Panc1 (cell line): ENCODE results near the gene DENND1B. TPM values are rescaled to one million over a fixed set of nuclear protein-coding genes. Genes with fewer than 3 reads are reported as not detected.

Experiments used
- ATAC-seq: fragments of 200-7000 bp; cut with Tn5 transposase; 2 replicates; pipeline ENCODE4 v1.9.1; 2020; ENCODE audit warnings: mild to moderate bottlenecking, moderate library complexity
- BruUV-seq: library from RNA; stranded (reverse); fragments of 400-500 nt; replicated peaks from 2 replicates; lab custom pipeline; 2021; lab: Mats Ljungman, UMichigan
- CTCF ChIA-PET: fragments of 300-600 bp; sonication (Branson Sonifier 250); formaldehyde crosslinking; loops from one replicate; lab custom pipeline; 2022; ENCODE audit warnings: antibody characterized with exemption; lab: Charles Lee
- POLR2A ChIA-PET: fragments of 300-600 bp; sonication (Branson Sonifier 250); formaldehyde crosslinking; loops from one replicate; lab custom pipeline; 2022; ENCODE audit warnings: antibody characterized with exemption; lab: Charles Lee
- DNase-seq: peaks from one replicate; pipeline ENCODE4 v3.0.0-alpha.2; 2010; ENCODE audit warnings: low read depth, low spot score
- H3K27ac ChIP-seq: 2 replicates; pipeline ENCODE4 v1.5.1; 2011; ENCODE audit warnings: mild to moderate bottlenecking, low read length, inconsistent platforms
- H3K27me3 ChIP-seq: fragments of 200-500 bp; sonication (Bioruptor generic); 2 replicates; pipeline ENCODE4 v1.6.0; 2014; ENCODE audit warnings: low read length, inconsistent platforms; ENCODE audit not compliant: control insufficient read depth, insufficient read depth
- H3K36me3 ChIP-seq: fragments of 200-500 bp; sonication (Bioruptor generic); 2 replicates; pipeline ENCODE4 v1.5.1; 2014; ENCODE audit warnings: inconsistent platforms, mild to moderate bottlenecking, low read length, moderate library complexity; ENCODE audit not compliant: control insufficient read depth, insufficient read depth
- H3K4me1 ChIP-seq: 2 replicates; pipeline ENCODE4 v1.5.1; 2011; ENCODE audit warnings: inconsistent platforms, mild to moderate bottlenecking, low read length, moderate library complexity; ENCODE audit not compliant: control insufficient read depth, insufficient read depth
- H3K4me3 ChIP-seq, 2 experiments: 2 replicates each; pipeline ENCODE4 v1.5.1; 2011 to 2012; ENCODE audit warnings: low read depth in 2 of 2, low read length in 2 of 2, mild to moderate bottlenecking in 2 of 2, inconsistent platforms in 1 of 2, moderate library complexity in 1 of 2
- H3K9me3 ChIP-seq: fragments of 200-500 bp; sonication (Bioruptor generic); 2 replicates; pipeline ENCODE4 v1.5.1; 2014; ENCODE audit warnings: low read depth, mild to moderate bottlenecking, inconsistent platforms, low read length, moderate library complexity; ENCODE audit not compliant: control insufficient read depth, insufficient read depth
- CTCF ChIP-seq: fragments of 450-650 bp; IDR thresholded peaks from 2 replicates; pipeline ENCODE4 v1.5.1; 2017; ENCODE audit warnings: mild to moderate bottlenecking
- POLR2AphosphoS5 ChIP-seq: IDR thresholded peaks from 2 replicates; pipeline ENCODE4 v1.6.1; 2012; ENCODE audit warnings: mild to moderate bottlenecking, low read depth, low read length, moderate library complexity
- REST ChIP-seq, 2 experiments: IDR thresholded peaks; 2 replicates each; pipeline ENCODE4 v1.6.1; 2011 to 2012; ENCODE audit warnings: low read depth in 2 of 2, control low read depth in 1 of 2, low read length in 1 of 2, mild to moderate bottlenecking in 1 of 2, moderate library complexity in 1 of 2; ENCODE audit not compliant: insufficient read depth in 1 of 2
- SIN3A ChIP-seq: IDR thresholded peaks from 2 replicates; pipeline ENCODE4 v1.6.1; 2012; ENCODE audit warnings: low read depth, mild to moderate bottlenecking, low read length, moderate library complexity, borderline replicate concordance; ENCODE audit not compliant: insufficient read depth
- TCF7L2 ChIP-seq: IDR thresholded peaks from 2 replicates; pipeline ENCODE4 v1.6.1; 2011; ENCODE audit warnings: mild to moderate bottlenecking, low read depth, low read length, inconsistent platforms
- in situ Hi-C: cut with HindIII; loops from 2 replicates; pipeline ENCODE4 v1.10.0; 2016; ENCODE audit warnings: low sequenced_read_pairs, low pct_unique_long_range_greater_than_20kb
- intact Hi-C: fragments of 100-400 bp; cut with micrococcal nuclease; formaldehyde crosslinking; loops from one replicate; pipeline ENCODE4 v1.10.0; 2022; ENCODE audit not compliant: unreplicated experiment
- total RNA-seq: library from RNA; stranded (reverse); gene quantifications from one replicate; pipeline ENCODE4 v1.2.1, GENCODE V29; 2021; ENCODE audit not compliant: unreplicated experiment

DENND1B gene
- total RNA-seq, 1 experiment from 2014 or later: 7.7 TPM

GRCh38 chr1:197561041-197561440 is 214.2 kb downstream of the DENND1B start:
- POLR2A ChIA-PET: no interaction called here
- no peak for TF ChIP-seq CTCF
- no peak for TF ChIP-seq SIN3A
- TF ChIP-seq REST (IDR thresholded peaks at IDR 0.05; ENCODE audit: insufficient read depth in 1 of 2, low read depth in 2 of 2, low read length in 1 of 2): no peak
- TF ChIP-seq TCF7L2: no peak
- no peak for TF ChIP-seq POLR2AphosphoS5
- H3K4me3 ChIP-seq: no peak overlapping the region
- intact Hi-C loops (no loop called here), in situ Hi-C loops (no loop called here)
- no peaks in the 10 kb centered on the region for H3K27me3 ChIP-seq
- H3K36me3 ChIP-seq: no peaks in the 10 kb centered on the region
- no peaks in the 10 kb centered on the region for H3K9me3 ChIP-seq
- no peak overlapping the region for H3K27ac ChIP-seq
- BruUV-seq: no TSS peak
- CTCF ChIA-PET: no interaction called here
- DNase-seq (no peak), ATAC-seq (no peak)
- no peaks in the 10 kb centered on the region for H3K4me1 ChIP-seq

GRCh38 chr1:197559655-197560054 is 215.6 kb downstream of the DENND1B start:
- Histone ChIP-seq H3K9me3 (no peaks in the 10 kb centered on the region), H3K27ac (no peak overlapping the region), H3K4me3 (no peak overlapping the region), H3K4me1 (no peaks in the 10 kb centered on the region), H3K36me3 (no peaks in the 10 kb centered on the region), H3K27me3 (no peaks in the 10 kb centered on the region)
- TF ChIP-seq TCF7L2 (no peak), CTCF (no peak), POLR2AphosphoS5 (no peak), REST (IDR thresholded peaks at IDR 0.05; ENCODE audit: insufficient read depth in 1 of 2, low read depth in 2 of 2, low read length in 1 of 2) (no peak), SIN3A (no peak)
- intact Hi-C loops (no loop called here), in situ Hi-C loops (no loop called here)
- no TSS peak for BruUV-seq
- DNase-seq (no peak), ATAC-seq (no peak)
- CTCF ChIA-PET: no interaction called here
- POLR2A ChIA-PET: no interaction called here
